Measurements from ENCODE around the gene DKKL1. TPM values are rescaled to one million over a fixed set of nuclear protein-coding genes. Genes with fewer than 3 reads are reported as not detected.
"Not testable (repeated sequence)": the region's sequence is repeated elsewhere in the genome, so short reads cannot be mapped to it uniquely, and the experiment has no call there.

Gene DKKL1
- total RNA-seq, 1 donor from 2014 or later = 2.8 TPM

DNA sequence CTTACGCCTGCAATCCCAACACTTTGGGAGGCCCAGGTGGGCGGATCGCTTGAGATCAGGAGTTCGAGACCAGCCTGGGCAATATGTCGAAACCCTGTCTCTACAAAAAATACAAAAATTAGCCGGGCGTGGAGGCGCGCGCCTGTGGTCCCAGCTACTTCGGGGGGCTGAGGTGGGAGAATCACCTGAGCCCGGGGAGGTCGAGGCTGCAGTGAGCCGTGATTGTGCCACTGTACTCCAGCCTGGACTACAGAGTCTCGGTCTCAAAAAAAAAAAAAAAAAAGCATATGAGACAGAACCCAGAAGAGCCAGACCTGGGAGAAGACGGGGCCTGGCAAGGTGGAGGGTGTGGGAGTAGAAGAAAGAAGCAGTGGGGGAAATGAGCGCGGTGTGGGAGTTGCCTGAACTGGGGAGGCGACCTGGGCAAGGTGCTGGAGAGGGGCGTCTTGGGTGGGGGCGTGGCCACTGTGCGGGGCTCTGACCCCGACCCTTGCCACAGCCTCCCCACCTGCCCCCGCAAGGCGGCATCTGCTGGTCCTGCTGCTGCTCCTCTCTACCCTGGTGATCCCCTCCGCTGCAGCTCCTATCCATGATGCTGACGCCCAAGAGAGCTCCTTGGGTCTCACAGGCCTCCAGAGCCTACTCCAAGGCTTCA is 533 bp downstream of the DKKL1 start:
- no peak overlapping the region for H3K27ac Mint-ChIP-seq (ENCODE audit: unreplicated experiment)
- no peak overlapping the region for H3K4me3 Mint-ChIP-seq (ENCODE audit: unreplicated experiment)
- peaks cover 9% of the 10 kb centered on the region for H3K9me3 Mint-ChIP-seq (ENCODE audit: unreplicated experiment)
- peaks cover 3% of the 10 kb centered on the region for H3K27me3 Mint-ChIP-seq (ENCODE audit: unreplicated experiment)
- peaks cover 3% of the 10 kb centered on the region for H3K4me1 Mint-ChIP-seq (ENCODE audit: low read depth, unreplicated experiment)
- no peak for DNase-seq
- peaks cover 4% of the 10 kb centered on the region for H3K36me3 Mint-ChIP-seq (ENCODE audit: unreplicated experiment)
- TF ChIP-seq CTCF (IDR thresholded peaks at IDR 0.05; ENCODE audit: partially characterized antibody, unreplicated experiment) = no peak

DNA sequence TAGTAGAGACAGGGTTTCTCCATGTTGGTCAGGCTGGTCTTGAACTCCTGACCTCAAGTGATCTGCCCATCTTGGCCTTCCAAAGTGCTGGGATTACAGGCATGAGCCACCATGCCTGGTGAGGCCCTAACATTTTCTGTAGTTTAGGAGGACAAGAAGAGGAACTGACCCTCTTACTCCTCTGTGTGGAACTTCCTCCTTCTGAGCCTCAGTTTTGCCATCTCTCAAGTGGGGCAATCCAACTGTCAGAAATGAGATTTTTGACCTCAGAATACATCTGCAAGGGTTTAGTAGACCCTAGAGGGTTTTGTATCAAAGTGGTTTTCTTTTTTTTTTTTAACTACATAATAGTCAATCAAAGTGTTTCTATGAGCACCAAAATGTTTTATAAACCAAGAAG is 2.4 kb downstream of the DKKL1 start:
- TF ChIP-seq CTCF (IDR thresholded peaks at IDR 0.05; ENCODE audit: partially characterized antibody, unreplicated experiment) = no peak
- Mint-ChIP-seq H3K27ac (ENCODE audit: unreplicated experiment) (no peak overlapping the region), H3K9me3 (ENCODE audit: unreplicated experiment) (peaks cover 9% of the 10 kb centered on the region), H3K4me3 (ENCODE audit: unreplicated experiment) (no peak overlapping the region), H3K27me3 (ENCODE audit: unreplicated experiment) (peaks cover 5% of the 10 kb centered on the region), H3K4me1 (ENCODE audit: low read depth, unreplicated experiment) (no peaks in the 10 kb centered on the region), H3K36me3 (ENCODE audit: unreplicated experiment) (peaks cover 4% of the 10 kb centered on the region)
- no peak for DNase-seq

DNA sequence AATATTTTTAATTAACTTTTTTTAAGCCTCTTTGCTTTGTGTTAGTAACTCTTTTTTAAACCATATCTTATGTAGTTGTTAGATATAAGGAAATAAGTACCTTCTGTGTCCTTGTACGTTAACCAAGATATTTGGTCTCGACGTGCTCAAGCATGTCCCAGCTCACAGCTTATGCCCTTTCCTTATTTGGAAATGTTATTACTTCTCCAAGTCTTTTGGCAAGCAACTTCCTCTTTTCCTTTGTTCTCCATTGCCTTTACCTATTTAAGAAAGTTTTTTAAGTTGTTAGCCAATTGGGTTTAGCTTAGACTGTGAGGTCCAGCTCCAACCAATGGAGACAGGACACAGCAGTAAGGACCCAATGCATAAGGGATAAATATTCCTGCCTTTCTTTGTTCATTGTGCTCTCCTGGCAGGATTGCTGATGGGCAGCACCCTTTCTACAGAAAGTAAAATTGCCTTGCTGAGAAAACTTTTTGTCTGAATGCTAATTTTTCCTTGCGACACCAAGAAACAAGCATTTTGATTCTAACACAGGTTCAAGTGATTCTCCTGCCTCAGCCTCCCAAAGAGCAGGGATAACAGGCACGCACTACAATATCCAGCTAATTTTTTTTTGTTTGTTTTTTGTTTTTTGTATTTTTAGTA is 5.2 kb downstream of the DKKL1 start:
- Mint-ChIP-seq H3K36me3 (ENCODE audit: unreplicated experiment) (peaks cover 4% of the 10 kb centered on the region), H3K27me3 (ENCODE audit: unreplicated experiment) (peaks cover 7% of the 10 kb centered on the region), H3K4me1 (ENCODE audit: low read depth, unreplicated experiment) (no peaks in the 10 kb centered on the region), H3K27ac (ENCODE audit: unreplicated experiment) (no peak overlapping the region), H3K4me3 (ENCODE audit: unreplicated experiment) (no peak overlapping the region), H3K9me3 (ENCODE audit: unreplicated experiment) (peaks cover 7% of the 10 kb centered on the region)
- no peak for TF ChIP-seq CTCF (IDR thresholded peaks at IDR 0.05; ENCODE audit: partially characterized antibody, unreplicated experiment)
- DNase-seq = no peak

- Mint-ChIP-seq H3K4me1 (ENCODE audit: low read depth, unreplicated experiment) (no peaks in the 10 kb centered on the region), H3K9me3 (ENCODE audit: unreplicated experiment) (peaks cover 7% of the 10 kb centered on the region), H3K4me3 (ENCODE audit: unreplicated experiment) (no peak overlapping the region), H3K27ac (ENCODE audit: unreplicated experiment) (no peak overlapping the region), H3K36me3 (ENCODE audit: unreplicated experiment) (peaks cover 6% of the 10 kb centered on the region), H3K27me3 (ENCODE audit: unreplicated experiment) (peaks cover 10% of the 10 kb centered on the region)
- no peak for TF ChIP-seq CTCF (IDR thresholded peaks at IDR 0.05; ENCODE audit: partially characterized antibody, unreplicated experiment)
- no peak for DNase-seq
Measured at GRCh38 chr19:49371184-49371583, 7.5 kb downstream of the DKKL1 start.

GRCh38 chr19:49373174-49373573 is 9.5 kb downstream of the DKKL1 start:
- H3K4me3 Mint-ChIP-seq (ENCODE audit: unreplicated experiment); H3K36me3 Mint-ChIP-seq (ENCODE audit: unreplicated experiment); H3K4me1 Mint-ChIP-seq (ENCODE audit: low read depth, unreplicated experiment); H3K9me3 Mint-ChIP-seq (ENCODE audit: unreplicated experiment); H3K27ac Mint-ChIP-seq (ENCODE audit: unreplicated experiment); DNase-seq: not testable (repeated sequence)
- peaks cover 11% of the 10 kb centered on the region for H3K27me3 Mint-ChIP-seq (ENCODE audit: unreplicated experiment)
